AG09309 (cell line): ENCODE measurements around the gene EFHC2.

Experiments used
- DNase-seq: peaks from one replicate; pipeline ENCODE4 v3.0.0-alpha.2; 2010; ENCODE audit warnings: low read depth
- H3K4me3 ChIP-seq: 2 replicates; pipeline ENCODE4 v1.5.1; 2011; ENCODE audit warnings: mild to moderate bottlenecking, low read depth, low read length, moderate library complexity; ENCODE audit not compliant: control insufficient read depth
- TF ChIP-seq, protein P1 (sequence below): IDR thresholded peaks from 2 replicates; pipeline ENCODE4 v1.5.1; 2011; ENCODE audit warnings: mild to moderate bottlenecking, low read depth, low read length, inconsistent platforms; ENCODE audit not compliant: insufficient read depth, control insufficient read depth; ENCODE audit errors: missing control alignments

EFHC2 gene

DNA sequence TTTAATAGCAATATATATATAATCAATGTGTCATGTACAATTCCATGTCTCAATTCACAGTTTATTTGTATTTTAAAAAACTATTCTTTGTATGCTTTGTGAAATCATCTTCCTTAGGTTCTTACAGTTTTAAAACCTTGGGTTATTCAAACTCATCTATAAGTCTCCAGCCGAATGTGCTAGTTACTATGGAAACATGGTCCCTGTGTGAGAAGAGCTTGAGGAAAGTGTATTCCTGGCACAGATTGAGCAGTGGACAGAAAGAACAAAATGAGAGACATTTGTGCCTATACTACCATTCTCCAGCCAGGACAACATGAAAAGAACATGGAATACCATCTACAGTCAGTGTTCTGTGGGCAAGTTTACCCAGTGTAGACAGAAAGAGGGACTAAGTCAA is 103.4 kb downstream of the EFHC2 start:
- no peak for DNase-seq
- TF ChIP-seq, protein P1, sequence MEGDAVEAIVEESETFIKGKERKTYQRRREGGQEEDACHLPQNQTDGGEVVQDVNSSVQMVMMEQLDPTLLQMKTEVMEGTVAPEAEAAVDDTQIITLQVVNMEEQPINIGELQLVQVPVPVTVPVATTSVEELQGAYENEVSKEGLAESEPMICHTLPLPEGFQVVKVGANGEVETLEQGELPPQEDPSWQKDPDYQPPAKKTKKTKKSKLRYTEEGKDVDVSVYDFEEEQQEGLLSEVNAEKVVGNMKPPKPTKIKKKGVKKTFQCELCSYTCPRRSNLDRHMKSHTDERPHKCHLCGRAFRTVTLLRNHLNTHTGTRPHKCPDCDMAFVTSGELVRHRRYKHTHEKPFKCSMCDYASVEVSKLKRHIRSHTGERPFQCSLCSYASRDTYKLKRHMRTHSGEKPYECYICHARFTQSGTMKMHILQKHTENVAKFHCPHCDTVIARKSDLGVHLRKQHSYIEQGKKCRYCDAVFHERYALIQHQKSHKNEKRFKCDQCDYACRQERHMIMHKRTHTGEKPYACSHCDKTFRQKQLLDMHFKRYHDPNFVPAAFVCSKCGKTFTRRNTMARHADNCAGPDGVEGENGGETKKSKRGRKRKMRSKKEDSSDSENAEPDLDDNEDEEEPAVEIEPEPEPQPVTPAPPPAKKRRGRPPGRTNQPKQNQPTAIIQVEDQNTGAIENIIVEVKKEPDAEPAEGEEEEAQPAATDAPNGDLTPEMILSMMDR = no peak
- no peak overlapping the region for H3K4me3 ChIP-seq

DNA sequence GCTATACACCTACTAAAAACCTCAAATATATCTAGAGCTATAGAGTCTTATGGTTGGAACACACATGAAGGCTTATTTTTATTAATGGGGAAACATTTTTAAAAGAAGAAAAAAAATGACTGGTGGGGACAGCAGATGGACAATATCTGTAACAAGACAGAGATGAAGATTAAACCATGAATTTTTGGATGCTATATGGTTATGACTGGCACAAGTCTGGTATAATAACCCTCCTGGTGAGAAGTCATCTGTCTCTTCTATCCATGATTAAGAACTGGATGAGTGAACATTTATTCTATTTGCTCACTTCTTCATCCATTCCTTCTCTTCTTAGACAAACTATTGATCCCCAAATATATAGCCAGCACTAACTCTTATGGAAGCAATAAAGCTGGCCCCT is 104.4 kb downstream of the EFHC2 start:
- DNase-seq = no peak
- H3K4me3 ChIP-seq = no peak overlapping the region
- TF ChIP-seq, protein P1 = no peak

DNA sequence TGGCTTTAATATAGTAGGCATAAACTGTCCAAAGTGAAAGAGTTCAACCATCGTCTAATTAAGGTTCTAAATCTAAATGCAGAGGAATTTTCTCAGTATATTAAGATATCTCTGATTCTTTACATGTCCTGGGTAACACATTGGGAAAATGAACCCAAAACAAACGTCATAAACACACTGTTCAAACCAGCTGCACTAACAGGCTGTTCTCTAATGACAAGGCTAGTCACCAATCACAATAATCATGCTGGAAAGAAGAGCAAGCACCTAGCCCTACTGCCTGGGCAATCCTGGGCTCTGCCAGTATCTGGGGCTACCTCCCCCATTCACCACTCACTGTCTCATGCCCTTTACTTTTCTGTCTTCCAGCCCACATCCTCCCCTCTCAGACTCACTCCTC is 107.9 kb downstream of the EFHC2 start:
- no peak for DNase-seq
- TF ChIP-seq, protein P1 = no peak
- no peak overlapping the region for H3K4me3 ChIP-seq

DNA sequence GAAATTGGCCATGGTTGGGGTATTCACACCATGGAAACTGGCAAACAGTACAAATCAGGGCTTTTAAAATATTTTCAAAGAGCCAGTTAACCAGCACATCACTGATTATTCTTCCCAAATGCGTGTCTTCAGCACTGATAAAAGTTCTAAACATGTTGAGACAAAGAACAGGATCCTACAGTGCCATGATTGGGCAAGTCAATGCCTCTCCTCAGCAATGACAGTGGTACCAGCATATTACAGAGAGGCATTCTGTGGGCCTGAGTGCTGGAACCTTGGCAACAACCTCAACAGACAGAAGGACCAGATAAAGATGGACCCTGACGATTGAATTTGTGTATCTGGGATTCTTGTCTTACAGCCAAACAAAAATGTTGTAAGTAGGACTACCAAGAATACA is 108.9 kb downstream of the EFHC2 start:
- H3K4me3 ChIP-seq = no peak overlapping the region
- TF ChIP-seq, protein P1 = no peak
- DNase-seq = no peak

DNA sequence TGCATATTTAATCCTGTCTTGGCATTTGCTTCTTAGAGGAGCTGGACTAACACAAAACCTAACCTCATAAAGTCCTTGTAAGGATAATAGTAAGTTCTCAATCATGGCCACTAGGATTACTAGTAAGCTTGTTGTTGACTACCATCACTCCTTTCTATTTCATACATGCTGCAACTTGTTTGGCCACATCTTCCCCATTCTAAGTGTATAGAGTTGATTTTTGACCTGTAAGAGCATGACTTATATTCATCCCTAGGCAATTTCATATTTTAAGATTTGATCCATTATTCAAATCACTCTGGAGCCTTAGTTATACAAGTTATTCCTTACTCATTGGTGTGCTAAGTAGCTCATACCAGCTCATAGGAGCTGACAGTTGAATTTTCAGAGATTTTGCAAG is 109.4 kb downstream of the EFHC2 start:
- no peak overlapping the region for H3K4me3 ChIP-seq
- TF ChIP-seq, protein P1 = no peak
- DNase-seq = no peak

DNA sequence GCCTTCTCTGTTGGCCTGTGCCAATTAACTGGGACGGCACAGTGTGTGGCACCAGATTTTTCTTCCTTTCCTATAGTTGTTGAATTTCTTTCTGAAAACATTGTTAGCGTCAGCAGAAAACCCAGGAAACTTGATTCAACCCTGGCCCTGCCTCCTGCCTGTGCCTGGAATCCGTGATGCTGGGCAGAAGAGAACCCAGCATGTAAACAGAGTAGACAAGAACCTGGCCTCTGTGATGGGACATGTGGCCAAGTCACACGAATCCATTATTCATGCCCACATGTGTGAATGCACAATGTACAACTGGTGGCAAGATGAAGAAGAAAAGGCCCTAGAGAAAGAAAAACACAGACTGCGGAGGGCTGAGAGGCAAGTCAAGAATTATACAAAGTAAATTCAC is 111.4 kb downstream of the EFHC2 start:
- TF ChIP-seq, protein P1 = no peak
- DNase-seq = no peak
- no peak overlapping the region for H3K4me3 ChIP-seq

DNA sequence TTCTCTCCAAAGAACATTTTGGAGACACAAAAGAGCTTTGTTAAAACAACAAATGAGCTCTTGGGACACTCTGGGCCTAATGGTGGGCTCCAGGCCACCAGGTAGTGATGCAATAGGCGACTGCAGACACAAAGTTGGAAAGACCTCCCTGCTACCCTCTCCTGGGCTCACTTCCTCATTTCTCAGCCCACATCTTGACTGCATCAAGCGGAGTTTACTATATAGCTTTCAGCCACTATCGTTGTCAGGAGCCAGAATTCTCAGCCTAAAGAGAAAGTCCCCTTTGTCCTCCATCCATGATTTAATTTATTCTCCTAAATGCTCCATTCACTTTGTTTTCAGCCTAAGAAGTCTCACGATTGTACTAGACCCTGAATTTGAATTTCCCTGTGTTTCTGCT is 114.9 kb downstream of the EFHC2 start:
- no peak for DNase-seq
- H3K4me3 ChIP-seq = no peak overlapping the region
- TF ChIP-seq, protein P1 = no peak
